ENCODE measurements around the gene NUP85.

GRCh38 chr17:75239778-75240393, 34.4 kb downstream of the NUP85 start:
- TF ChIP-seq CTCF (IDR thresholded peaks at IDR 0.05) (no peak), POLR2A (IDR thresholded peaks at IDR 0.05) (no peak)
